Neural progenitor cell (in vitro differentiated cells): Measurements from ENCODE around the gene FOXA1. TPM values are rescaled to one million over a fixed set of nuclear protein-coding genes. Genes with fewer than 3 reads are reported as not detected.
A peak's percentile ranks its signal among the peaks of the same experiment; 100 is the strongest.

Experiments used
- DNase-seq: peaks from one replicate; pipeline ENCODE4 v3.0.0-alpha.2; 2016; ENCODE audit warnings: low spot score
- H2AFZ ChIP-seq: fragments of 200-600 bp; sonication (generic); replicated peaks from 2 replicates; pipeline ENCODE4 v1.6.1; 2016; ENCODE audit warnings: antibody characterized with exemption
- H3F3A ChIP-seq: fragments of 200-600 bp; sonication (generic); 2 replicates; pipeline ENCODE4 v1.6.1; 2016; ENCODE audit warnings: antibody characterized with exemption, low read depth
- H3K27ac ChIP-seq: fragments of 200-600 bp; sonication (generic); 2 replicates; pipeline ENCODE4 v1.5.1; 2016; ENCODE audit warnings: mild to moderate bottlenecking
- H3K27me3 ChIP-seq: fragments of 200-600 bp; sonication (generic); 2 replicates; pipeline ENCODE4 v1.6.1; 2016; ENCODE audit warnings: mild to moderate bottlenecking, moderate library complexity
- H3K36me3 ChIP-seq: fragments of 200-600 bp; sonication (generic); 2 replicates; pipeline ENCODE4 v1.5.1; 2016
- H3K4me1 ChIP-seq: fragments of 200-600 bp; sonication (generic); 2 replicates; pipeline ENCODE4 v1.6.1; 2016; ENCODE audit warnings: mixed run types
- H3K4me2 ChIP-seq: fragments of 200-600 bp; sonication (generic); 2 replicates; pipeline ENCODE4 v1.6.1; 2016
- H3K4me3 ChIP-seq: fragments of 200-600 bp; sonication (generic); 2 replicates; pipeline ENCODE4 v1.5.1; 2016
- H3K79me2 ChIP-seq: fragments of 200-600 bp; sonication (generic); 2 replicates; pipeline ENCODE4 v1.6.1; 2016; ENCODE audit warnings: low read depth
- H3K9ac ChIP-seq: fragments of 200-600 bp; sonication (generic); 2 replicates; pipeline ENCODE4 v1.6.1; 2016
- H3K9me3 ChIP-seq: fragments of 200-600 bp; sonication (generic); 2 replicates; pipeline ENCODE4 v1.5.1; 2016; ENCODE audit warnings: low read depth
- H4K20me1 ChIP-seq: fragments of 200-600 bp; sonication (generic); 2 replicates; pipeline ENCODE4 v1.6.1; 2016; ENCODE audit warnings: low read depth
- H3K27ac Mint-ChIP-seq: 3 replicates; pipeline ENCODE4 v1.8.0; 2021; ENCODE audit warnings: mixed read lengths
- H3K27me3 Mint-ChIP-seq: 2 replicates; pipeline ENCODE4 v1.8.0; 2022; ENCODE audit warnings: low read depth, mild to moderate bottlenecking, inconsistent platforms, moderate library complexity, mixed read lengths; ENCODE audit not compliant: insufficient read depth
- H3K36me3 Mint-ChIP-seq: 3 replicates; pipeline ENCODE4 v1.8.0; 2021; ENCODE audit warnings: mixed read lengths
- H3K4me1 Mint-ChIP-seq: 3 replicates; pipeline ENCODE4 v1.8.0; 2021; ENCODE audit warnings: mixed read lengths
- H3K4me3 Mint-ChIP-seq: 3 replicates; pipeline ENCODE4 v1.8.0; 2021; ENCODE audit warnings: mild to moderate bottlenecking, moderate library complexity, mixed read lengths
- H3K9me3 Mint-ChIP-seq: 3 replicates; pipeline ENCODE4 v1.8.0; 2020; ENCODE audit warnings: mixed read lengths
- CTCF ChIP-seq: fragments of 200-600 bp; sonication (generic); IDR thresholded peaks from 2 replicates; pipeline ENCODE4 v1.5.1; 2017; ENCODE audit warnings: antibody characterized with exemption, mild to moderate bottlenecking
- EZH2 ChIP-seq: fragments of 200-600 bp; sonication (generic); IDR thresholded peaks from 2 replicates; pipeline ENCODE4 v1.6.1; 2017; ENCODE audit warnings: antibody characterized with exemption, mild to moderate bottlenecking, moderate library complexity
- EZH2phosphoT487 ChIP-seq: fragments of 200-600 bp; sonication (generic); IDR thresholded peaks from 2 replicates; pipeline ENCODE4 v1.6.1; 2017; ENCODE audit warnings: antibody characterized with exemption
- total RNA-seq: library from RNA; depleted of rRNA; stranded (reverse); fragments of >200 nt; gene quantifications from 2 replicates; pipeline ENCODE4 v1.2.3, GENCODE V29; 2015; ENCODE audit warnings: low replicate concordance

The FOXA1 gene
- total RNA-seq, 1 donor from 2014 or later: 0.06 TPM

DNA sequence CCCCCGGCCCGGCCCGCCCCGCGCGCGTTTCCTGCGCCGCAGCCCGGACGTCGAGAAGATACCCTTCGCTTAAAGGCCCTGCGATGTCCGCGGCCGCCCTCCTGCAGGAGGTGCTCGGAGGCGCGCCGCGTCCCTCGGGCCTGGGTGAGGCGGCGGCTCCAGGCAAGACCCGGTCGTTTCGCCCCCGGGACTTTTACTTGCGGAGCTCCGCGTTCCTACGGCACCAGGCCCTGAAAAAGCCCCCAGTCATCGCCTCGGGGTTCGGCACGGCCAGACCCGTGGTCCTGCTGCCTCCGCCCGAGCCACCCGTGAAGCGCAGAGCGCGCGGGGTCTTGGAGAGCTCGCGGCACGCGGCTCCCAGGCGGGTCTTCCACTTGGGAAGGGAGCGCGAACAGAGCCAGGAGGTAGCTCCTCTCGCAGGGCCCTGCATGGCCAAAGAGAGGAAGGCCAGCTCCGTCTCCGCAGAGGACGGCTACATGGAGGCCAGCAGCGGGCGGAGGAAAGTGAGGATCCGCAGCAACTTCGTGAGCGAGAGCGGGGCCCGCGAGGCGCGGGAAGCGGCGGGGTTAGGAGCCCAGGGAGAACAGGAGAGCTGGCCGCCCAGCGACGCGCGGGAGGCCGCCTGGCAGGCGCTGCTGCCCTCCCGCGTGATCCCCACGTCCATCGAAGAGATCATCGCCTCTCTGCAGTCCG lies 27.3 kb upstream of the FOXA1 start:
- H3K27me3 Mint-ChIP-seq: peaks cover 16% of the 10 kb centered on the region
- H3K9ac ChIP-seq: no peak overlapping the region
- H3K4me2 ChIP-seq: peak overlapping the region; percentile 82
- H3K27me3 ChIP-seq: peaks cover 70% of the 10 kb centered on the region
- H3K4me1 ChIP-seq: no peaks in the 10 kb centered on the region
- no peaks in the 10 kb centered on the region for H3K36me3 ChIP-seq
- H2AFZ ChIP-seq: peak overlapping the region; percentile 98
- peak overlapping the region; percentile 42 for H3K4me3 ChIP-seq
- peak overlapping the region; percentile 13 for H3K4me3 Mint-ChIP-seq
- peaks cover 6% of the 10 kb centered on the region for H3K4me1 Mint-ChIP-seq
- peak; percentile 88 for TF ChIP-seq EZH2phosphoT487
- peak; percentile 24 for TF ChIP-seq CTCF
- peak; percentile 90 for TF ChIP-seq EZH2
- H3K27ac Mint-ChIP-seq: no peak overlapping the region
- H4K20me1 ChIP-seq: no peaks in the 10 kb centered on the region
- peaks cover 5% of the 10 kb centered on the region for H3F3A ChIP-seq
- peak; percentile 76 for DNase-seq
- H3K79me2 ChIP-seq: no peaks in the 10 kb centered on the region
- no peaks in the 10 kb centered on the region for H3K9me3 Mint-ChIP-seq
- H3K9me3 ChIP-seq: no peaks in the 10 kb centered on the region
- no peak overlapping the region for H3K27ac ChIP-seq
- no peaks in the 10 kb centered on the region for H3K36me3 Mint-ChIP-seq

GRCh38 chr14:37620856-37621255 lies 25.8 kb upstream of the FOXA1 start:
- H3K79me2 ChIP-seq: no peaks in the 10 kb centered on the region
- Mint-ChIP-seq H3K27ac (no peak overlapping the region), H3K4me1 (peaks cover 6% of the 10 kb centered on the region), H3K9me3 (peaks cover 9% of the 10 kb centered on the region), H3K4me3 (no peak overlapping the region), H3K27me3 (peaks cover 19% of the 10 kb centered on the region), H3K36me3 (no peaks in the 10 kb centered on the region)
- H3K36me3 ChIP-seq: no peaks in the 10 kb centered on the region
- no peak overlapping the region for H3K4me2 ChIP-seq
- no peak overlapping the region for H3K27ac ChIP-seq
- peaks cover 5% of the 10 kb centered on the region for H3F3A ChIP-seq
- H3K4me3 ChIP-seq: no peak overlapping the region
- H2AFZ ChIP-seq: no peak overlapping the region
- no peaks in the 10 kb centered on the region for H4K20me1 ChIP-seq
- H3K4me1 ChIP-seq: no peaks in the 10 kb centered on the region
- no peak overlapping the region for H3K9ac ChIP-seq
- DNase-seq: no peak
- peaks cover 61% of the 10 kb centered on the region for H3K27me3 ChIP-seq
- TF ChIP-seq EZH2 (no peak), EZH2phosphoT487 (no peak), CTCF (no peak)
- no peaks in the 10 kb centered on the region for H3K9me3 ChIP-seq

DNA sequence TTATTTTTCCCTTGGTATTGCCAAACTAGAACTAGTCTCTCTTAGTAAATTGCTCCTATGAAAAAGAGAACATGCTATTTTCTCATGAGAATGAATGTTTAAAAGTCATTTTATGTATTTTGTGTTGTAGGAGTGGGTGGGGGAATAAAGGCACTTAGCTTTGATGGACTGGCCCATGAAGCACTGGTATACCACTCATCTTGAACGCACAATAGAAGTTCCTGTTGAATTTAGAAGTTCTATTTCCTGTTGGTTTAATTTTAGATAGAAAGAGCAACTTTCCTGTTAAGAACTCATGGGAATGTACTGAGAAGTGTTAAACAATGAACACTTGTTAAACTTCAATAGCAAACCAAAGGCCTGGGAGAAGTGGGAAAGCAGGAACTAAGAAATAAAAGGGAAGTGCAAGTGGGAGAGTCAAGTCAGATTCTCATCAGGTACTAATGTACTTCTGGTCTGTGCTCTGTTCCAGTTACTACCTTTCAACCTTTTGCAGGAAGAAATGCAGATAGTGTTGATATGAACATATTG lies 23.5 kb upstream of the FOXA1 start:
- no peak overlapping the region for H3K4me3 Mint-ChIP-seq
- peaks cover 6% of the 10 kb centered on the region for H3K9me3 ChIP-seq
- H3K36me3 ChIP-seq: no peaks in the 10 kb centered on the region
- H3K4me3 ChIP-seq: no peak overlapping the region
- H3K9ac ChIP-seq: no peak overlapping the region
- no peaks in the 10 kb centered on the region for H3K36me3 Mint-ChIP-seq
- no peaks in the 10 kb centered on the region for H3K4me1 ChIP-seq
- H4K20me1 ChIP-seq: no peaks in the 10 kb centered on the region
- peaks cover 19% of the 10 kb centered on the region for H3K27me3 Mint-ChIP-seq
- H3K27ac ChIP-seq: no peak overlapping the region
- peaks cover 6% of the 10 kb centered on the region for H3K4me1 Mint-ChIP-seq
- H2AFZ ChIP-seq: no peak overlapping the region
- no peak for TF ChIP-seq EZH2
- TF ChIP-seq CTCF: no peak
- H3K27me3 ChIP-seq: peaks cover 40% of the 10 kb centered on the region
- peaks cover 5% of the 10 kb centered on the region for H3F3A ChIP-seq
- H3K79me2 ChIP-seq: no peaks in the 10 kb centered on the region
- H3K27ac Mint-ChIP-seq: no peak overlapping the region
- H3K4me2 ChIP-seq: no peak overlapping the region
- peaks cover 17% of the 10 kb centered on the region for H3K9me3 Mint-ChIP-seq
- DNase-seq: no peak
